ENCODE measurements around the gene FAM117A. TPM values are rescaled to one million over a fixed set of nuclear protein-coding genes. Genes with fewer than 3 reads are reported as not detected.

The FAM117A gene
- total and polyA plus RNA-seq, 2 of the 4 experiments (the other 2 are of a cell fraction), result 0.72 to 3.4 TPM

DNA sequence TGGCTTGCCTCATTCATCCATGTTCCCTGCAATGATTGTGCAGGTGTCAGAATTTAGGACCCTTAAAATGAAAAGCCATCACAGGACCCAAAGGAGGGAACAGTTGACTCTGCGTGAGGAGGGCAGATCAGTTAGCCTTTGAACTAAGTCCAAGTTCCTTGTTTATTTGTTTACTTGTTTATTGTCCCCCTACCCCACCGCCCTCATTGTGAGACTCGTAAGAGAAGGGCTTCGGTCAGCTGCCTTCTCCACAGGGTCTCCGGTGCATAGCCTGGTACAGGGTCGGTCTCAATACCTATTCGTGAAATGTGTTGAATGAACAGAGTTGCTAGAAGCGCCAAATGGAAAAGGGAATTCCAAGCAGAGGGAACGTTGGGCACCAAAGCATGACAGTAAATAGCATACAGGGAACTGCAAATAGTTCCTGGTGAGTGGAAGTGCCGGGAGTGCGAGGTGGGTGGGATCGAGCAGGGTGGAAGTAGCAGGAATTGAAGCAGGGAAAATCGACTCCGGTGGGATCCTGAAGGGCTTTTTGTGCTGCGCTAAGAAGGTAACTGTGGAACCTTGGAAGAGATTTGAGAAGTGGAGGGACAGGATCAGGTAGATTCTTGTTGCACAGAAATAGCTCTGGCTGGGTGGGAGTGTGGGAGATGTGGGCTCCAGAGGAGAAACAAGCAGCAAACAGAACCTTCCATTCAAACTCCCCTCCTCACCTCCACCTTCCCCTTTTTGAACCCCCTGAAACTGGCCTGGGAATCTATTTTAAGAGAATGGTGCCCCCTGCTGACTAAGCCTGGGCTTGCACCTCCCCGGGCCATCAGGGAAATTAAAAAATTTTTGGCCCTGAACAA is 68.9 kb downstream of the FAM117A start:
- Histone ChIP-seq H3K18ac (ENCODE audit: low read depth, low read length) (no peak overlapping the region), H3K9me3 (ENCODE audit: control insufficient read depth, insufficient read depth, low read length) (no peaks in the 10 kb centered on the region), H2BK120ac (ENCODE audit: low read depth, low read length) (no peak overlapping the region), H4K20me1 (ENCODE audit: insufficient read depth, low read length) (no peaks in the 10 kb centered on the region), H3K4ac (ENCODE audit: low read depth, low read length) (no peak overlapping the region), H3K23ac (ENCODE audit: low read depth, low read length) (no peak overlapping the region), H3K27me3 (ENCODE audit: control insufficient read depth, insufficient read depth, low read length) (peaks cover 4% of the 10 kb centered on the region), H3K4me3 (ENCODE audit: insufficient read depth, low read depth, low read length) (no peak overlapping the region), H4K91ac (ENCODE audit: insufficient read depth, low read depth, low read length) (no peak overlapping the region), H3K56ac (ENCODE audit: extremely low read depth, insufficient read depth, low read length) (no peak overlapping the region), H2AFZ (replicated peaks; ENCODE audit: low read length, poor library complexity) (peak overlapping the region; percentile 74), H3K14ac (replicated peaks; ENCODE audit: low read depth, low read length) (no peak overlapping the region), H2BK5ac (ENCODE audit: low read depth, low read length, poor library complexity, severe bottlenecking) (no peak overlapping the region), H2BK20ac (ENCODE audit: low read depth, low read length) (no peak overlapping the region), H2AK5ac (ENCODE audit: low read depth, low read length) (no peak overlapping the region), H3K4me1 (ENCODE audit: control insufficient read depth, insufficient read depth, low read length) (no peaks in the 10 kb centered on the region), H3K27ac (ENCODE audit: insufficient read depth, low read length) (no peak overlapping the region), H3K9ac (ENCODE audit: low read depth, low read length) (no peak overlapping the region), H4K5ac (ENCODE audit: low read depth, low read length) (no peak overlapping the region), H3K36me3 (ENCODE audit: control insufficient read depth, insufficient read depth, low read length) (peaks cover 4% of the 10 kb centered on the region; the same call in 1 of the 2 replicates), H3K79me1 (ENCODE audit: low read depth in 1 of 2, low read length in 2 of 2) (no peaks in the 10 kb centered on the region), H3K9me1 (ENCODE audit: insufficient read depth, low read length) (no peaks in the 10 kb centered on the region), H2AK9ac (replicated peaks; ENCODE audit: low read depth, low read length, poor library complexity) (peak overlapping the region; percentile 58), H2BK15ac (ENCODE audit: low read depth, low read length) (no peak overlapping the region), H4K8ac (ENCODE audit: low read depth in 2 of 2, low read length in 2 of 2) (no peak overlapping the region), H3K4me2 (ENCODE audit: low read depth, low read length) (no peak overlapping the region)
- ChIA-PET POLR2A (ENCODE audit: unreplicated experiment) (no interaction called here), CTCF (interaction anchor here (0.8 to 3.1 kb wide), 5 partner anchors 121 to 138 kb away, joined by 3 to 16 read pairs (median 4); no protein-coding TSS in a partner anchor)
- no TSS peak for BruUV-seq (replicated peaks)
- ATAC-seq (ENCODE audit: low read depth) (peak; percentile 79), DNase-seq (no peak)
- in situ Hi-C loops (cut with MboI; ENCODE audit: low sequenced_read_pairs), result loop anchor here (5.0 kb wide), 1 partner anchor 123 kb away; no protein-coding TSS in a partner anchor
- intact Hi-C loops (cut with micrococcal nuclease), result loop anchor here (1.0 kb wide), 1 partner anchor 127 kb away; no protein-coding TSS in a partner anchor
- 0% methylated on average over 1 of the region's 16 CpGs; no CpG with 5 or more reads in 1 of the 2 experiments for WGBS, 2 experiments (ENCODE audit: extremely low coverage in 2 of 2, insufficient read length in 1 of 2)
- dilution Hi-C loops (cut with HindIII; ENCODE audit: low sequenced_read_pairs, unreplicated experiment), result no loop called here
- TF ChIP-seq SMC3 (IDR thresholded peaks at IDR 0.05; ENCODE audit: low read depth, low read length) (peak; percentile 97), RAD21 (IDR thresholded peaks at IDR 0.05; ENCODE audit: low read length) (peak; percentile 93), MAZ (IDR thresholded peaks at IDR 0.05; ENCODE audit: borderline replicate concordance, low read depth, low read length) (no peak)
- TF ChIP-seq, protein P1, sequence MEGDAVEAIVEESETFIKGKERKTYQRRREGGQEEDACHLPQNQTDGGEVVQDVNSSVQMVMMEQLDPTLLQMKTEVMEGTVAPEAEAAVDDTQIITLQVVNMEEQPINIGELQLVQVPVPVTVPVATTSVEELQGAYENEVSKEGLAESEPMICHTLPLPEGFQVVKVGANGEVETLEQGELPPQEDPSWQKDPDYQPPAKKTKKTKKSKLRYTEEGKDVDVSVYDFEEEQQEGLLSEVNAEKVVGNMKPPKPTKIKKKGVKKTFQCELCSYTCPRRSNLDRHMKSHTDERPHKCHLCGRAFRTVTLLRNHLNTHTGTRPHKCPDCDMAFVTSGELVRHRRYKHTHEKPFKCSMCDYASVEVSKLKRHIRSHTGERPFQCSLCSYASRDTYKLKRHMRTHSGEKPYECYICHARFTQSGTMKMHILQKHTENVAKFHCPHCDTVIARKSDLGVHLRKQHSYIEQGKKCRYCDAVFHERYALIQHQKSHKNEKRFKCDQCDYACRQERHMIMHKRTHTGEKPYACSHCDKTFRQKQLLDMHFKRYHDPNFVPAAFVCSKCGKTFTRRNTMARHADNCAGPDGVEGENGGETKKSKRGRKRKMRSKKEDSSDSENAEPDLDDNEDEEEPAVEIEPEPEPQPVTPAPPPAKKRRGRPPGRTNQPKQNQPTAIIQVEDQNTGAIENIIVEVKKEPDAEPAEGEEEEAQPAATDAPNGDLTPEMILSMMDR (conservative IDR thresholded peaks at IDR 0.05; ENCODE audit: low read depth, low read length), result peak; percentile 95
- TF ChIP-seq, protein P2, sequence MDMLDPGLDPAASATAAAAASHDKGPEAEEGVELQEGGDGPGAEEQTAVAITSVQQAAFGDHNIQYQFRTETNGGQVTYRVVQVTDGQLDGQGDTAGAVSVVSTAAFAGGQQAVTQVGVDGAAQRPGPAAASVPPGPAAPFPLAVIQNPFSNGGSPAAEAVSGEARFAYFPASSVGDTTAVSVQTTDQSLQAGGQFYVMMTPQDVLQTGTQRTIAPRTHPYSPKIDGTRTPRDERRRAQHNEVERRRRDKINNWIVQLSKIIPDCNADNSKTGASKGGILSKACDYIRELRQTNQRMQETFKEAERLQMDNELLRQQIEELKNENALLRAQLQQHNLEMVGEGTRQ (IDR thresholded peaks at IDR 0.05; ENCODE audit: low read depth, low read length), result no peak
